Measurements from ENCODE around the gene SBNO2.

GRCh38 chr19:1063030-1063908 lies 110.8 kb downstream of the SBNO2 start:
- no peak for TF ChIP-seq EZH2 (IDR thresholded peaks at IDR 0.05)
- TF ChIP-seq, protein P1, sequence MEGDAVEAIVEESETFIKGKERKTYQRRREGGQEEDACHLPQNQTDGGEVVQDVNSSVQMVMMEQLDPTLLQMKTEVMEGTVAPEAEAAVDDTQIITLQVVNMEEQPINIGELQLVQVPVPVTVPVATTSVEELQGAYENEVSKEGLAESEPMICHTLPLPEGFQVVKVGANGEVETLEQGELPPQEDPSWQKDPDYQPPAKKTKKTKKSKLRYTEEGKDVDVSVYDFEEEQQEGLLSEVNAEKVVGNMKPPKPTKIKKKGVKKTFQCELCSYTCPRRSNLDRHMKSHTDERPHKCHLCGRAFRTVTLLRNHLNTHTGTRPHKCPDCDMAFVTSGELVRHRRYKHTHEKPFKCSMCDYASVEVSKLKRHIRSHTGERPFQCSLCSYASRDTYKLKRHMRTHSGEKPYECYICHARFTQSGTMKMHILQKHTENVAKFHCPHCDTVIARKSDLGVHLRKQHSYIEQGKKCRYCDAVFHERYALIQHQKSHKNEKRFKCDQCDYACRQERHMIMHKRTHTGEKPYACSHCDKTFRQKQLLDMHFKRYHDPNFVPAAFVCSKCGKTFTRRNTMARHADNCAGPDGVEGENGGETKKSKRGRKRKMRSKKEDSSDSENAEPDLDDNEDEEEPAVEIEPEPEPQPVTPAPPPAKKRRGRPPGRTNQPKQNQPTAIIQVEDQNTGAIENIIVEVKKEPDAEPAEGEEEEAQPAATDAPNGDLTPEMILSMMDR (IDR thresholded peaks at IDR 0.05), result no peak

Data from neural progenitor cell (in vitro differentiated cells).